Endothelial cell of umbilical vein (primary cell): ENCODE results near the gene ALAD. TPM values are rescaled to one million over a fixed set of nuclear protein-coding genes. Genes with fewer than 3 reads are reported as not detected.

Experiments used
- BruUV-seq: library from RNA; stranded (reverse); fragments of 400-500 nt; replicated peaks from 2 replicates; lab custom pipeline; 2021; lab: Mats Ljungman, UMichigan
- CTCF ChIA-PET: fragments of 300-600, 350-600 bp; sonication (Branson Sonifier 250); formaldehyde crosslinking; loops from one replicate; lab custom pipeline; 2021; ENCODE audit warnings: antibody characterized with exemption, inconsistent platforms; lab: Charles Lee
- POLR2A ChIA-PET: fragments of 300-600, 350-600 bp; sonication (Branson Sonifier 250); formaldehyde crosslinking; loops from one replicate; lab custom pipeline; 2021; ENCODE audit warnings: antibody characterized with exemption, inconsistent platforms; lab: Charles Lee
- DNase-seq: peaks from one replicate; pipeline ENCODE4 v3.0.0-alpha.2; 2011; ENCODE audit warnings: low read depth, low spot score
- FAIRE-seq: peaks from 2 replicates; lab custom pipeline; 2011; peaks lifted over from hg19 to GRCh38; lab: Jason Lieb, UNC
- H2AFZ ChIP-seq: 2 replicates; pipeline ENCODE4 v1.6.0; 2012; ENCODE audit warnings: low read depth, low read length, control low read depth, inconsistent platforms
- H3K27ac ChIP-seq: 2 replicates; pipeline ENCODE4 v1.5.1; 2011; ENCODE audit warnings: low read depth, mild to moderate bottlenecking, control low read depth, low read length, moderate library complexity; ENCODE audit not compliant: insufficient read depth
- H3K27me3 ChIP-seq, 2 experiments: 2 replicates each; pipeline versions ENCODE4 v1.6.0 to v1.6.1; 2011; ENCODE audit warnings: low read length in 2 of 2, mixed read lengths in 1 of 2; ENCODE audit not compliant: control insufficient read depth in 2 of 2, insufficient read depth in 2 of 2
- H3K36me3 ChIP-seq, 2 experiments: 2 replicates in 1 of 2; 3 replicates in 1 of 2; pipeline ENCODE4 v1.5.1; 2011; ENCODE audit warnings: low read length in 2 of 2, mild to moderate bottlenecking in 1 of 2, moderate library complexity in 1 of 2; ENCODE audit not compliant: control insufficient read depth in 2 of 2, insufficient read depth in 2 of 2; ENCODE audit errors: extremely low read depth in 1 of 2
- H3K4me1 ChIP-seq: 3 replicates; pipeline ENCODE4 v1.5.1; 2011; ENCODE audit warnings: mild to moderate bottlenecking, low read length; ENCODE audit not compliant: control insufficient read depth, insufficient read depth; ENCODE audit errors: extremely low read depth
- H3K4me2 ChIP-seq: 2 replicates; pipeline ENCODE4 v1.6.1; 2011; ENCODE audit warnings: low read length, control low read depth, mixed read lengths; ENCODE audit not compliant: insufficient read depth
- H3K4me3 ChIP-seq, 3 experiments: fragments of 200-600 bp in 1 of 3; sonication (generic), shearing (Covaris generic) in 1 of 3; replicated peaks in 1 of 3; 2 replicates each; pipeline ENCODE4 v1.5.1; 2011 to 2016; ENCODE audit warnings: control low read depth in 3 of 3, low read length in 3 of 3, mild to moderate bottlenecking in 2 of 3, inconsistent platforms in 1 of 3, low read depth in 1 of 3, moderate library complexity in 1 of 3; ENCODE audit not compliant: insufficient read depth in 1 of 3
- H3K79me2 ChIP-seq: 2 replicates; pipeline ENCODE4 v1.6.0; 2012; ENCODE audit warnings: low read length, inconsistent platforms; ENCODE audit not compliant: control insufficient read depth, insufficient read depth
- H3K9ac ChIP-seq: replicated peaks from 2 replicates; pipeline ENCODE3; 2011; ENCODE audit warnings: low read length, control low read depth; ENCODE audit not compliant: insufficient read depth; ENCODE audit errors: extremely low read depth
- H3K9me1 ChIP-seq: replicated peaks from 3 replicates; pipeline ENCODE4 v1.6.0; 2011; ENCODE audit warnings: mild to moderate bottlenecking, low read length; ENCODE audit not compliant: control insufficient read depth, insufficient read depth; ENCODE audit errors: extremely low read depth
- H3K9me3 ChIP-seq: replicated peaks from 2 replicates; pipeline ENCODE4 v1.5.1; 2012; ENCODE audit warnings: low read length, inconsistent platforms; ENCODE audit not compliant: control insufficient read depth, insufficient read depth
- H4K20me1 ChIP-seq: replicated peaks from 2 replicates; pipeline ENCODE3; 2011; ENCODE audit warnings: mild to moderate bottlenecking, low read length; ENCODE audit not compliant: control insufficient read depth, insufficient read depth; ENCODE audit errors: extremely low read depth
- EZH2 ChIP-seq: IDR thresholded peaks from 2 replicates; pipeline ENCODE4 v1.6.1; 2012; ENCODE audit warnings: borderline replicate concordance, low read depth, mild to moderate bottlenecking, moderate library complexity, low read length, inconsistent platforms; ENCODE audit not compliant: severe bottlenecking
- FOS ChIP-seq: IDR thresholded peaks from 2 replicates; pipeline ENCODE4 v1.6.1; 2011; ENCODE audit warnings: mild to moderate bottlenecking, low read length, moderate library complexity, borderline replicate concordance; ENCODE audit not compliant: insufficient read depth
- GATA2 ChIP-seq: IDR thresholded peaks from 2 replicates; pipeline ENCODE4 v1.7.0; 2011; ENCODE audit warnings: low read depth, mild to moderate bottlenecking, moderate library complexity, mixed read lengths, low read length; ENCODE audit not compliant: insufficient read length, insufficient read depth
- JUN ChIP-seq: IDR thresholded peaks from 2 replicates; pipeline ENCODE4 v1.6.1; 2011; ENCODE audit warnings: borderline replicate concordance, low read depth; ENCODE audit not compliant: insufficient read length, insufficient read depth
- MYC ChIP-seq: IDR thresholded peaks from one replicate; pipeline ENCODE4 v1.6.1; 2011; ENCODE audit warnings: mild to moderate bottlenecking, low read depth, low read length
- POLR2A ChIP-seq: IDR thresholded peaks from 2 replicates; pipeline ENCODE4 v1.6.1; 2012; ENCODE audit warnings: low read depth, mild to moderate bottlenecking, control low read depth, low read length
- POLR2AphosphoS5 ChIP-seq: IDR thresholded peaks from 2 replicates; pipeline ENCODE4 v1.6.1; 2012; ENCODE audit warnings: low read depth, mild to moderate bottlenecking, control low read depth, low read length, moderate library complexity; ENCODE audit not compliant: insufficient read depth
- dilution Hi-C: fragments of 300-500 bp; cut with MboI; formaldehyde crosslinking; loops from one replicate; pipeline ENCODE4 v1.15.0; 2019; ENCODE audit warnings: low sequenced_read_pairs; ENCODE audit not compliant: extremely low pct_ligation_motif_present
- intact Hi-C: fragments of 100-400 bp; cut with micrococcal nuclease; formaldehyde crosslinking; loops from one replicate; pipeline ENCODE4 v1.10.0; 2022
- polyA plus RNA-seq, 4 experiments: library from polyadenylated mRNA; depleted of rRNA in 3 of 4; stranded (reverse) in 3 of 4; unstranded in 1 of 4; fragments of >200 nt; gene quantifications; 2 replicates each; pipeline versions ENCODE4 v1.2.1 to v1.2.3, GENCODE V29; 2011 to 2012; ENCODE audit warnings: missing spikeins in 1 of 4
- total RNA-seq: library from RNA; stranded (reverse); gene quantifications from 2 replicates; pipeline ENCODE4 v1.2.3, GENCODE V29; 2021
- TF ChIP-seq, protein P1 (sequence below), 2 donors: IDR thresholded peaks; 1 replicate in 1 of 2; 2 replicates in 1 of 2; pipeline ENCODE4 v1.5.1; 2011; ENCODE audit warnings: low read length in 2 of 2, mild to moderate bottlenecking in 2 of 2, moderate library complexity in 2 of 2, control low read depth in 1 of 2, inconsistent platforms in 1 of 2, low read depth in 1 of 2; ENCODE audit not compliant: insufficient read depth in 1 of 2; ENCODE audit errors: extremely low read depth in 1 of 2
- TF ChIP-seq, protein P2 (sequence below): IDR thresholded peaks from 2 replicates; pipeline ENCODE4 v1.6.1; 2011; ENCODE audit not compliant: insufficient read depth, insufficient read length

ALAD gene
- total and polyA plus RNA-seq, 2 donors (not counting 3 experiments of a cell fraction or from before 2014, with no cell fraction given), result 12.8 to 29.5 TPM

DNA sequence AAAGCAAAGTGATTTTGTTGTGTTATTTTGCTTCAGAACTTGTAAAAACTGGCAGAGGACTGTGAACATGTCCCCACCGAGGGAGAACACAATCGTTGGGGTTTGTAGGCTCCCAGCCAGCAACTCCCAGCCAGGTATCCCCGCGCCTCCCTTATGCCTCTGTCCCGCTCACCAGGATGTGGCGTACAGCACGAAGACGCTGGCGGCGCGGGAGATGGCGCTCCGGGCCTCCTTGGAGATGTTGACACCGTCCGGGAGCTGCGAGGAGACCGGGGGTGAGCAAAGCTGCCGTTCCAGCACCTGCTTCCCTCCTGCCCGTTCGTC lies 8.8 kb upstream of the ALAD start:
- H3K79me2 ChIP-seq, result peaks cover 21% of the 10 kb centered on the region
- POLR2A ChIA-PET, result interaction anchor here (0.9 to 1.4 kb wide), 10 partner anchors 8 to 245 kb away, joined by 3 to 9 read pairs (median 4); partner anchors contain the start of genes ALAD, CDC26, PRPF4 and WDR31
- H2AFZ ChIP-seq, result peak overlapping the region; percentile 1
- H4K20me1 ChIP-seq, result no peaks in the 10 kb centered on the region
- peaks cover 9% of the 10 kb centered on the region for H3K4me1 ChIP-seq
- H3K36me3 ChIP-seq, result peaks cover 4 to 5% of the 10 kb centered on the region in 2 experiments
- H3K27me3 ChIP-seq, result no peaks in the 10 kb centered on the region
- DNase-seq (no peak), FAIRE-seq (no peak)
- TSS peak; percentile 43 for BruUV-seq
- H3K27ac ChIP-seq, result peak overlapping the region; percentile 84
- H3K9me1 ChIP-seq, result no peaks in the 10 kb centered on the region
- dilution Hi-C loops, result no loop called here
- H3K9me3 ChIP-seq, result no peaks in the 10 kb centered on the region
- H3K9ac ChIP-seq, result peak overlapping the region; percentile 99
- peak overlapping the region; percentile 85 for H3K4me2 ChIP-seq
- intact Hi-C loops, result loop anchor here (1.0 to 5.0 kb wide), 8 partner anchors 9 to 265 kb away; partner anchors contain the start of genes ALAD, CDC26, PRPF4 and WDR31
- TF ChIP-seq EZH2, result no peak
- TF ChIP-seq, protein P1, sequence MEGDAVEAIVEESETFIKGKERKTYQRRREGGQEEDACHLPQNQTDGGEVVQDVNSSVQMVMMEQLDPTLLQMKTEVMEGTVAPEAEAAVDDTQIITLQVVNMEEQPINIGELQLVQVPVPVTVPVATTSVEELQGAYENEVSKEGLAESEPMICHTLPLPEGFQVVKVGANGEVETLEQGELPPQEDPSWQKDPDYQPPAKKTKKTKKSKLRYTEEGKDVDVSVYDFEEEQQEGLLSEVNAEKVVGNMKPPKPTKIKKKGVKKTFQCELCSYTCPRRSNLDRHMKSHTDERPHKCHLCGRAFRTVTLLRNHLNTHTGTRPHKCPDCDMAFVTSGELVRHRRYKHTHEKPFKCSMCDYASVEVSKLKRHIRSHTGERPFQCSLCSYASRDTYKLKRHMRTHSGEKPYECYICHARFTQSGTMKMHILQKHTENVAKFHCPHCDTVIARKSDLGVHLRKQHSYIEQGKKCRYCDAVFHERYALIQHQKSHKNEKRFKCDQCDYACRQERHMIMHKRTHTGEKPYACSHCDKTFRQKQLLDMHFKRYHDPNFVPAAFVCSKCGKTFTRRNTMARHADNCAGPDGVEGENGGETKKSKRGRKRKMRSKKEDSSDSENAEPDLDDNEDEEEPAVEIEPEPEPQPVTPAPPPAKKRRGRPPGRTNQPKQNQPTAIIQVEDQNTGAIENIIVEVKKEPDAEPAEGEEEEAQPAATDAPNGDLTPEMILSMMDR (IDR thresholded peaks at IDR 0.05; ENCODE audit: extremely low read depth in 1 of 2, insufficient read depth in 1 of 2, low read depth in 1 of 2, low read length in 2 of 2), result no peak
- no peak for TF ChIP-seq JUN
- peak overlapping the region; percentile 18 to 98 (median 92) for H3K4me3 ChIP-seq
- CTCF ChIA-PET, result interaction anchor here (0.7 to 1.7 kb wide), 13 partner anchors 9 to 248 kb away, joined by 3 to 18 read pairs (median 5); partner anchors contain the start of genes ALAD, CDC26 and PRPF4

DNA sequence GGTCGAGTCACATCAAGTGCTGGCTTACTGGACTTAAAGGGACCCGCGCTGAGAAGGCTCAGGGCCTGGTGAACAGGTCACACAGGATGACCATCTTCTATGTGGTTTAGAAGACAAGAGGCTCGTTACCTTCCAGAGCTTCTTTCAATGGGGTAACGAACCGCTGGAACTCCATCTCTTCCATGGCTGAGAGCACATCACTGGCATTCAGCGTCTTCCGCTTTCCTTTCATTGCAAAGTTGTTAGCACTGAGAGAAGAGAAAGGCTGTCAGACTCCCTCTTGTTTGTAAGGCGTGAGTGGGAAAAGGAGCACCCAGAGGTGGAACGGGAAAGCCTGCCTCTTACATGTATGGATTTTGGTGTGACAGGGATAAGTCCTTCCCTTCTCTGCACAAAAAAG lies 8.4 kb upstream of the ALAD start:
- Histone ChIP-seq H3K79me2 (peaks cover 21% of the 10 kb centered on the region), H3K27ac (peak overlapping the region; percentile 84), H4K20me1 (no peaks in the 10 kb centered on the region), H3K9ac (peak overlapping the region; percentile 99), H2AFZ (no peak overlapping the region), H3K4me2 (peak overlapping the region; percentile 85), H3K9me1 (no peaks in the 10 kb centered on the region), H3K4me1 (peaks cover 9% of the 10 kb centered on the region), H3K36me3 (peaks cover 4 to 5% of the 10 kb centered on the region in 2 experiments), H3K27me3 (no peaks in the 10 kb centered on the region), H3K4me3 (peak overlapping the region; percentile 18 to 98 (median 92)), H3K9me3 (no peaks in the 10 kb centered on the region)
- dilution Hi-C loops (no loop called here), intact Hi-C loops (no loop called here)
- DNase-seq (peak; percentile 7), FAIRE-seq (no peak)
- CTCF ChIA-PET, result interaction anchor here (0.7 to 1.7 kb wide), 10 partner anchors 8 to 248 kb away, joined by 3 to 18 read pairs (median 7); partner anchors contain the start of genes ALAD, CDC26 and PRPF4
- POLR2A ChIA-PET, result interaction anchor here (0.9 to 1.4 kb wide), 9 partner anchors 8 to 246 kb away, joined by 3 to 9 read pairs (median 4); partner anchors contain the start of genes ALAD, CDC26 and PRPF4
- TF ChIP-seq FOS (no peak), JUN (no peak), GATA2 (no peak), POLR2A (no peak), EZH2 (no peak), MYC (no peak), POLR2AphosphoS5 (no peak)
- TF ChIP-seq, protein P1 (IDR thresholded peaks at IDR 0.05; ENCODE audit: extremely low read depth in 1 of 2, insufficient read depth in 1 of 2, low read depth in 1 of 2, low read length in 2 of 2), result no peak
- TF ChIP-seq, protein P2, sequence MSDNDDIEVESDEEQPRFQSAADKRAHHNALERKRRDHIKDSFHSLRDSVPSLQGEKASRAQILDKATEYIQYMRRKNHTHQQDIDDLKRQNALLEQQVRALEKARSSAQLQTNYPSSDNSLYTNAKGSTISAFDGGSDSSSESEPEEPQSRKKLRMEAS, result no peak
- BruUV-seq, result no TSS peak
